Measurements from ENCODE around the gene NAV2.

NAV2 gene

GRCh38 chr11:20000022-20000350, 287.3 kb downstream of the NAV2 start:
- no peak for DNase-seq (ENCODE audit: low read depth)
- TF ChIP-seq, protein P1, sequence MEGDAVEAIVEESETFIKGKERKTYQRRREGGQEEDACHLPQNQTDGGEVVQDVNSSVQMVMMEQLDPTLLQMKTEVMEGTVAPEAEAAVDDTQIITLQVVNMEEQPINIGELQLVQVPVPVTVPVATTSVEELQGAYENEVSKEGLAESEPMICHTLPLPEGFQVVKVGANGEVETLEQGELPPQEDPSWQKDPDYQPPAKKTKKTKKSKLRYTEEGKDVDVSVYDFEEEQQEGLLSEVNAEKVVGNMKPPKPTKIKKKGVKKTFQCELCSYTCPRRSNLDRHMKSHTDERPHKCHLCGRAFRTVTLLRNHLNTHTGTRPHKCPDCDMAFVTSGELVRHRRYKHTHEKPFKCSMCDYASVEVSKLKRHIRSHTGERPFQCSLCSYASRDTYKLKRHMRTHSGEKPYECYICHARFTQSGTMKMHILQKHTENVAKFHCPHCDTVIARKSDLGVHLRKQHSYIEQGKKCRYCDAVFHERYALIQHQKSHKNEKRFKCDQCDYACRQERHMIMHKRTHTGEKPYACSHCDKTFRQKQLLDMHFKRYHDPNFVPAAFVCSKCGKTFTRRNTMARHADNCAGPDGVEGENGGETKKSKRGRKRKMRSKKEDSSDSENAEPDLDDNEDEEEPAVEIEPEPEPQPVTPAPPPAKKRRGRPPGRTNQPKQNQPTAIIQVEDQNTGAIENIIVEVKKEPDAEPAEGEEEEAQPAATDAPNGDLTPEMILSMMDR (IDR thresholded peaks at IDR 0.05; ENCODE audit: low read depth, low read length): no peak
- TF ChIP-seq MYC (IDR thresholded peaks at IDR 0.05; ENCODE audit: low read depth, low read length): no peak
- no peak for TF ChIP-seq POLR2A (IDR thresholded peaks at IDR 0.05; ENCODE audit: extremely low read depth, insufficient read length)
- H3K4me3 ChIP-seq (ENCODE audit: low read depth, low read length): no peak overlapping the region

- TF ChIP-seq MAX (IDR thresholded peaks at IDR 0.05; ENCODE audit: low read depth, low read length): no peak
- TF ChIP-seq, protein P1 (IDR thresholded peaks at IDR 0.05; ENCODE audit: low read depth, low read length): no peak
- no peak for TF ChIP-seq MYC (IDR thresholded peaks at IDR 0.05; ENCODE audit: low read depth, low read length)
- no peak overlapping the region for H3K4me3 ChIP-seq (ENCODE audit: low read depth, low read length)
- no peak for DNase-seq (ENCODE audit: low read depth)
Observed at GRCh38 chr11:20000351-20001134, 287.9 kb downstream of the NAV2 start.

DNA sequence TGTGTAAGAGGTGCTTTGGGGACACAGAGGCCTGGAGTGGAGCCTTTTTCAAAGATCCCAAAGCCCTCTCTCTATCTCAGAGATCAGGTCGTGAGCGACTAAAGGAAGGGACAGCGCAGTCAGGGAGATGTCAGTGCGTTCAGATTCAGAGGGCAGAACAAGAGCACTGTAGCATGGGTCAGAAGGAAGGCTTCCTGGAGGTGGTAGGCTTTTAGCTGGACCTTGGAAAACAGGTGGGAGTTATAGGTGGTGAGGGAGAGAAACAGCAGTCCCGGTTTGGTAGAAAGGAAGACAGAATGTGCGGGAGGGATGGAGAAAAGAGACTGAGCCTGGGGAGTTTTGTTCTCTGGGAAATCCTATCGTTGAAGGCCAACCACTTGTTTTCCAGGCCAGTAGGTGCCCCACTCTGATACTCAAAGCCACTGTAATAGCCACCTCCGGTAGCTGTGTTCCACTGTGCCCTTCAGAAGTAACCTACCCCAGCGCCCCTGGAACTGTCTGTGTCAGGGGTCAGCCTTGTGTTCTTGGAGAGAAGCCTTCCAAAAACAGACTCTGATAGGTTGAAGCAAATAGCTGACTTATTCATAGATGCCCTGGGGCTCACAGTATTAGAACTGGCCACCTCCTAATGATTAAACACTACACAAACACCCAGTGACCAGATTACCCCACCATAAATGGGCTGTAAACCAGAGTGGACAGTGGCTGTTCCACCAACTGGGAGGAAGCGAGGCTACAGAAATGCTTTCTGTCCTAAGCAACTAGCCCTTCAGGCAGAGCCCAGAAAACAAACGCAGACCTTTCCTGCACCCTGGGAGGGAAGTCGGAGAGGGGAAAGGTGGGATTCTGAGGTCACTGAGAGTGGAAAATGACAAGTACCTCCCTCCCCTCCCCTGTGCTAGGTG, 289.9 kb downstream of the NAV2 start:
- TF ChIP-seq, protein P1 (IDR thresholded peaks at IDR 0.05; ENCODE audit: low read depth, low read length): no peak
- TF ChIP-seq MYC (IDR thresholded peaks at IDR 0.05; ENCODE audit: low read depth, low read length) (no peak), POLR2A (IDR thresholded peaks at IDR 0.05; ENCODE audit: extremely low read depth, insufficient read length) (no peak), MAX (IDR thresholded peaks at IDR 0.05; ENCODE audit: low read depth, low read length) (no peak)
- no peak for DNase-seq (ENCODE audit: low read depth)
- no peak overlapping the region for H3K4me3 ChIP-seq (ENCODE audit: low read depth, low read length)

- H3K4me3 ChIP-seq (ENCODE audit: low read depth, low read length): no peak overlapping the region
- DNase-seq (ENCODE audit: low read depth): no peak
- TF ChIP-seq, protein P1 (IDR thresholded peaks at IDR 0.05; ENCODE audit: low read depth, low read length): no peak
- TF ChIP-seq POLR2A (IDR thresholded peaks at IDR 0.05; ENCODE audit: extremely low read depth, insufficient read length): no peak
- TF ChIP-seq MAX (IDR thresholded peaks at IDR 0.05; ENCODE audit: low read depth, low read length): no peak
- no peak for TF ChIP-seq MYC (IDR thresholded peaks at IDR 0.05; ENCODE audit: low read depth, low read length)
Observed at GRCh38 chr11:20003351-20003750, 290.7 kb downstream of the NAV2 start.

DNA sequence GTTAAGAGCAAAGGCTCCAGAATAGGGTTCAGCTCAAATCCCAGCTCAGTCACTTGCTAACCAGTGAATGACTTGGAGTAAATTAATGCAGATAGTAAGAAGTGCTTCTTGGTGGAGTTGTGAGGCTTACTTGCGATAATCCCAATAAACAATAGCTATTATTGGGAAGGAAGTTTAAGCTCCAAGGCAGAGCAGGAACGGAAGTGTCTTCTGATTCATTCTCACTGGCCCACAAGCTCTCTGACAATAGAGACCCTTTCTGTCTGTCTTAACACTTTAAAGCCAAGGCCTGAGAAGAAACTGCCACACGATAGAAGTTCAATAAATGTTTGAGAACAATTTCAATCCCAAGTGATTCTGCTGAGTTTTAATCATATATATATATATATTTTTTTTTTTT, 292.2 kb downstream of the NAV2 start:
- H3K4me3 ChIP-seq (ENCODE audit: low read depth, low read length): no peak overlapping the region
- TF ChIP-seq MAX (IDR thresholded peaks at IDR 0.05; ENCODE audit: low read depth, low read length) (no peak), MYC (IDR thresholded peaks at IDR 0.05; ENCODE audit: low read depth, low read length) (no peak), POLR2A (IDR thresholded peaks at IDR 0.05; ENCODE audit: extremely low read depth, insufficient read length) (no peak)
- TF ChIP-seq, protein P1 (IDR thresholded peaks at IDR 0.05; ENCODE audit: low read depth, low read length): no peak
- no peak for DNase-seq (ENCODE audit: low read depth)

Data from NB4 (cell line).